Activated CD8-positive, alpha-beta memory T cell treated with anti-CD3 and anti-CD28 coated beads, Interleukin-2, amount 50 U/mL, for 48 hours (primary cell): Measurements from ENCODE around the gene RHBDD2.
"Not testable (repeated sequence)": the region's sequence is repeated elsewhere in the genome, so short reads cannot be mapped to it uniquely, and the experiment has no call there.

ENCODE experiments used
- DNase-seq: peaks from one replicate; pipeline ENCODE4 v3.0.0-alpha.2; 2020

The RHBDD2 gene

GRCh38 chr7:75889826-75890225 is 11.0 kb downstream of the RHBDD2 start:
- DNase-seq: no peak

- DNase-seq: not testable (repeated sequence)
These were observed 12.4 kb downstream of the RHBDD2 start for GRCh38 chr7:75891237-75891636.

- DNase-seq: no peak
These were observed 13.1 kb downstream of the RHBDD2 start for GRCh38 chr7:75891815-75892411.

GRCh38 chr7:75892634-75893272 is 13.9 kb downstream of the RHBDD2 start:
- DNase-seq: no peak

- DNase-seq: no peak
These were observed 18.0 kb downstream of the RHBDD2 start for GRCh38 chr7:75896803-75897327.

- DNase-seq: no peak
These were observed 21.9 kb downstream of the RHBDD2 start for GRCh38 chr7:75900617-75901315.

- no peak for DNase-seq
These were observed 27.2 kb downstream of the RHBDD2 start for GRCh38 chr7:75905785-75906604.

- no peak for DNase-seq
These were observed 28.3 kb downstream of the RHBDD2 start for GRCh38 chr7:75906991-75907667.

- not testable (repeated sequence) for DNase-seq
These were observed 28.8 kb downstream of the RHBDD2 start for GRCh38 chr7:75907668-75908039.

- no peak for DNase-seq
These were observed 30.8 kb downstream of the RHBDD2 start for GRCh38 chr7:75909521-75910132.

- not testable (repeated sequence) for DNase-seq
These were observed 32.4 kb downstream of the RHBDD2 start for GRCh38 chr7:75911186-75911585.

GRCh38 chr7:75913437-75913836 is 34.6 kb downstream of the RHBDD2 start:
- no peak for DNase-seq

GRCh38 chr7:75914169-75914654 is 35.4 kb downstream of the RHBDD2 start:
- peak; percentile 57 for DNase-seq

- DNase-seq: peak; percentile 99
These were observed 36.0 kb downstream of the RHBDD2 start, which contains the start of gene POR for GRCh38 chr7:75914655-75915415. POR (plus strand) TSS chr7:75915155; CDS start chr7:75954002, 38,847 bp downstream.

- DNase-seq: peak; percentile 63
These were observed 36.8 kb downstream of the RHBDD2 start for GRCh38 chr7:75915416-75916156.

GRCh38 chr7:75916259-75916658 is 37.4 kb downstream of the RHBDD2 start:
- DNase-seq: no peak

- DNase-seq: no peak
These were observed 38.1 kb downstream of the RHBDD2 start for GRCh38 chr7:75916685-75917634.

- DNase-seq: no peak
These were observed 41.8 kb downstream of the RHBDD2 start for GRCh38 chr7:75920431-75921161.
